Fibroblast of upper back skin (primary cell): ENCODE measurements around the gene SHOX.

ENCODE experiments used
- DNase-seq: peaks from one replicate; pipeline ENCODE4 v3.0.0-alpha.2; 2013

The SHOX gene

GRCh38 chrX:675279-675954 is 44.8 kb downstream of the SHOX start:
- no peak for DNase-seq

GRCh38 chrX:675955-676295 is 45.3 kb downstream of the SHOX start:
- DNase-seq, result no peak

- DNase-seq, result no peak
These were observed 46.8 kb downstream of the SHOX start for GRCh38 chrX:677376-677775.

- DNase-seq, result no peak
These were observed 48.8 kb downstream of the SHOX start for GRCh38 chrX:679291-679979.

- no peak for DNase-seq
These were observed 49.5 kb downstream of the SHOX start for GRCh38 chrX:680062-680461.

- DNase-seq, result no peak
These were observed 51.4 kb downstream of the SHOX start for GRCh38 chrX:681989-682388.

- no peak for DNase-seq
These were observed 52.3 kb downstream of the SHOX start for GRCh38 chrX:682892-683291.

GRCh38 chrX:683576-683975 is 53.0 kb downstream of the SHOX start:
- DNase-seq, result no peak

- no peak for DNase-seq
These were observed 54.8 kb downstream of the SHOX start for GRCh38 chrX:685120-686032.

GRCh38 chrX:689983-690382 is 59.4 kb downstream of the SHOX start:
- no peak for DNase-seq

GRCh38 chrX:694800-695199 is 64.2 kb downstream of the SHOX start:
- no peak for DNase-seq

- DNase-seq, result peak; percentile 68
These were observed 67.6 kb downstream of the SHOX start for GRCh38 chrX:698206-698605.

GRCh38 chrX:700936-701335 is 70.3 kb downstream of the SHOX start:
- DNase-seq, result no peak

- no peak for DNase-seq
These were observed 71.1 kb downstream of the SHOX start for GRCh38 chrX:701673-702072.

GRCh38 chrX:703466-703865 is 72.9 kb downstream of the SHOX start:
- no peak for DNase-seq

GRCh38 chrX:703866-704265 is 73.3 kb downstream of the SHOX start:
- DNase-seq, result peak; percentile 89
